ENCODE measurements around the gene GDPD2.
"Not testable (repeated sequence)": the region's sequence is repeated elsewhere in the genome, so short reads cannot be mapped to it uniquely, and the experiment has no call there.

The GDPD2 gene, protein sequence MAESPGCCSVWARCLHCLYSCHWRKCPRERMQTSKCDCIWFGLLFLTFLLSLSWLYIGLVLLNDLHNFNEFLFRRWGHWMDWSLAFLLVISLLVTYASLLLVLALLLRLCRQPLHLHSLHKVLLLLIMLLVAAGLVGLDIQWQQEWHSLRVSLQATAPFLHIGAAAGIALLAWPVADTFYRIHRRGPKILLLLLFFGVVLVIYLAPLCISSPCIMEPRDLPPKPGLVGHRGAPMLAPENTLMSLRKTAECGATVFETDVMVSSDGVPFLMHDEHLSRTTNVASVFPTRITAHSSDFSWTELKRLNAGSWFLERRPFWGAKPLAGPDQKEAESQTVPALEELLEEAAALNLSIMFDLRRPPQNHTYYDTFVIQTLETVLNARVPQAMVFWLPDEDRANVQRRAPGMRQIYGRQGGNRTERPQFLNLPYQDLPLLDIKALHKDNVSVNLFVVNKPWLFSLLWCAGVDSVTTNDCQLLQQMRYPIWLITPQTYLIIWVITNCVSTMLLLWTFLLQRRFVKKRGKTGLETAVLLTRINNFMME

DNA sequence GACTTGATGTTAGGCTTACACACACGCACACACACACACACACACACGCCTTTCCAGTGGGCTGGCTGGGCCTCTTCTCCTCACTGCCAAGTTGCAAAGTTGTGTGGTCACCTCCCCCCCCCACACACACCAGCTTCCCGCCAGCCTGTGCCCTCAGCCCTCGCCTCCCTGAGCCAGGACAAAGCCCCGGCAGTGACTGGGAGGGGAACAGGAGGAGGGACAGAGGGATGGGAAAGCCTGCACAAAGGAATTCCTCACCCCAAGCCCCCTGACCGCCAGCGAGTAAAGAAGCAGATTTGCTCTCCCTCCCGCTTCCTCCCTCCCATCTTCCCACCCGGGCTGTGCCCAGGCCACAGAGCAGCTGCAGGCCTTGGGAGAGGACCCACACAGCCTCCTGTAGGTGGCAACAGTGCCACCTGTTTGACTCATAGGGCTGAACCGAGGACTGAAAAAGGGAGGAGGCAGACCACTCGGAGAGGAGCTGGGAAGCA is at the start of gene GDPD2:
Gene GDPD2, plus strand, starts transcription at position 464 of the 491 bp plus-strand sequence. CDS start 1,671 bp downstream, outside the sequence.
- DNase-seq (ENCODE audit: low spot score) = no peak

DNA sequence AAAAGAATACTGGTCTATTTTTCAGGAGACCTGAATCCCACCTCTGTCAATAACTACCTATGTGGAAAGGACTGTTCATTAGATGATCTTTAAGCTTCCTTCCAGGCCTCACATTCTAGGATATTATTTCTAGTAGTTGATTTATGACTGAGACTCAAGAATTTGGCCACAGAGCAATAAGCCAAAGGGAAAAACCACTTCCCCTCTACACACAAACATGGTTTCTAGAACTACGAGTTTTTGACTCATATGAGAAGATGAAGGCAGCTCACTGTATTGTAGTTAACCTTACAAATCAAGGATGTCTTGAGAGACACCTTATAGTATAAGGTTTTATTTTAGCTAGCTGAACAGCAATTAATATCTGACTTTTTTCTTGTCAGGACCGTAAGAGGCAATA is 36.9 kb upstream of the GDPD2 start:
- DNase-seq (ENCODE audit: low spot score) = no peak

DNA sequence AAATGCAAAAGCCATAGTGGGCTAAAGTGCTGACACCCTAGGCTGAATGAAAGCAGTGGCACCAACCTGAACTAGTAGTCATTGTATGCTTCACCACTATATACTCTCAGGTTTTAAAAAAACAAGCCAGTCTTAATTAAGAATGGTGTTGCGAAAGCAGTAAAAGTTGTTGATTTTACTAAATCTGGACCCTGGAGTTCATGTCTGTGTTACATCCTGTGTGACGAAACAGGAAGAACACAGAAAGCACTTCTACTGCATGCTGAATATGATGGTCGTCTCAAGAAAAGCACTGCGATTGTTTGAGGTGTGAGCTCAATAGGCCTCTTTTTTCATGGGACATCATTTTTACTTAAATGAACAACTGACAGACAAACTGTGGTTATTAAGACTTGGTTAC is 24.2 kb upstream of the GDPD2 start:
- DNase-seq (ENCODE audit: low spot score) = no peak

DNA sequence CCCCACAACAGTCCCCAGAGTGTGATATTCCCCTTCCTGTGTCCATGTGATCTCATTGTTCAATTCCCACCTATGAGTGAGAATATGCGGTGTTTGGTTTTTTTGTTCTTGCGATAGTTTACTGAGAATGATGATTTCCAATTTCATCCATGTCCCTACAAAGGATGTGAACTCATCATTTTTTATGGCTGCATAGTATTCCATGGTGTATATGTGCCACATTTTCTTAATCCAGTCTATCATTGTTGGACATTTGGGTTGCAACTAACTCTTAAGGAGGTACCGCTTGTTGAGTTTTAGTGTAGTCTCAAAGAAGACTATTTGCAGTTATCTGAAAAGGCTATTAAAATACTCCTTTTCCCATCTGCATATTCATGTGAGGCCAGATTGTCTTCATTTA is 22.9 kb upstream of the GDPD2 start:
- not testable (repeated sequence) for DNase-seq (ENCODE audit: low spot score)

DNA sequence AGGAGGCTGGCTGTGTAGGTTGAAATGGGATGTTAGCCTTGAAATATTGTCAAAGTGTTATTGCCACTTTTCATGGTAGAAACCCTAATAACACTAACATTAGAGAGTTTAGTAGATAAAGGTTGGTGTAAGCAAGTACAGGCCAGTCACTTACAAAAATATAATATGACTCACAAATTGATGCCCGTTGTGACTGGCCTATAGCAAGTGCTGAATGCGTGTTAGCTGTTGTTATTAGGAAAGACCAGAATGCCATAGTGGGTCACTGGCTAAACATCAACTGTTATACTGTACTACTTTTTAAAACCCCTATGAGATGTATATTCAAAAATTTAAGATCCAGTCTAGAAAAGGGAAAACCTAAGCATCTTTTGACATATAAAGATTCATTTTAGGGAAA is 20.4 kb upstream of the GDPD2 start:
- no peak for DNase-seq (ENCODE audit: low spot score)

DNA sequence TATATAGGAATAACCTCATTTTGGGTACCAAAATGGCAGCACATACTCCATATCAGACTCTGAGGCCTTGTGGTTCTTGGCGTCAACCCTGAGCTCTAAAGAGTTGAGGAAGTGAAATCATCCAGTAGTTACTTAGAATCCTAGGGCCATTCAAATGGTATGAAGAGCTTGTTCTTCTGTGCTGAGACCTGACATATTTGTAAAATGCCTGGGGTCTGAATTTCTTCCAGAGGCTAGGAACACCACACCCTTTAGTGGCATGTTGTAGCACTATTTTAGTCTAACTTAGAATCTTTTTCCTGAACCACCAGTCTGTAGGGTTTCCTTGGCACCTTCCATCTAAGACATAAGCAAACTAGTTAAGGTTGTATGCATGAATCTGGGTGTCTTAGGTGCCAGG is 18.1 kb upstream of the GDPD2 start:
- no peak for DNase-seq (ENCODE audit: low spot score)

DNA sequence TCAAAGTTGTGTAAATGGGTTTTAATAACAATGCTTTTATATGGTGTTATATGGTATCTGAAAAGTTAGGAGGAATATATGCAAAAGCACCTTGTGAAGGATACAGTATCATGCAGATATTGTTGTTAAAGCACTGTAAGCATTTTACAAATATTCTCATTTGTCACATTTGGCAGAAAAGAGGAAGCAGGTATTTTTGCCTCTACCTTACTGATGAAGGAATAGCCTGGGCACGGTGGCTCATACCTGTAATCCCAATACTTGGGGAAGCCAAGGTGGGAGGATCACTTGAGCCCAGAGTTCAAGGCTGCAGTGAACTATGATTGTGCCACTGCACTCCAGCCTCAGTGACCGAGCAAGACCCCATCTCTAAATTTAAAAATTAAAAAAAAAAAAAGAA is 12.2 kb upstream of the GDPD2 start:
- no peak for DNase-seq (ENCODE audit: low spot score)

DNA sequence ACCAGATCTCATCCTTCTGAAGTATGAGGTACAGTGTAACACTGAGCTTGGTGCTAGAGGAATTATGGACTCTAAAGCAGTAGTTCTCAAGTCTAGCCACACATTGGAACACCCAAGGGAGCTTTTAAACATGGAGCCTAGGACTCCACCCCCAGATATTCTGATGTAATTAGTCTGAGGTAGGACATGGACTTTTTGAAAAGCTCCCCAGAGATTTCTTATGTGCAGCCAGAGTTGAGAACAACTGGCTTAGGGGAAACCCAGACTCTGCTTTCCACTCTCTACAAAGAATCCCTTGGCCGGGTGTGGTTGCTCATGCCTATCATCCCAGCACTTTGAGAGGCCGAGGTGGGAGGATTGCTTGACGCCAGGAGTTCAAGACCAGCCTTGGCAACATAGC is 11.6 kb upstream of the GDPD2 start:
- DNase-seq (ENCODE audit: low spot score) = no peak

DNA sequence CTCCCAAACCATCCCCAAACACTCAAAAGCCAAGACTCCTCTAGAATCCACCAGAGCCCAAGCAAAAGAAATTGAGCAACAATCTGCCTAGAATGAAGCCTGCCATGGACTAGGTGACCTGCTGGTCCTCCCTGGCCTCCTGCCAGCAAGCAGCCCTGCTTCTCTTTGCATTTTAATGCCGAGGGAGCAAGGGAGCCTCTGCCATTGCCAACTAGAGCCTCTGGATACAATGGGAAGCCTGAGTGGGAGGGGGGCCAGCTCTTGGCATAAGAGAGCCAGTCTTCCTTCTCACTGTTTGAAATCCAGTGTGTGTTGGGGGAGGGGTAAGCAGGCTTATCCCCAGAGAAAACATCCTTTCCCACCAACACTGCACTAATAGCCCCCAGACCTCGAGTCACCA is 1.5 kb upstream of the GDPD2 start:
- no peak for DNase-seq (ENCODE audit: low spot score)

DNA sequence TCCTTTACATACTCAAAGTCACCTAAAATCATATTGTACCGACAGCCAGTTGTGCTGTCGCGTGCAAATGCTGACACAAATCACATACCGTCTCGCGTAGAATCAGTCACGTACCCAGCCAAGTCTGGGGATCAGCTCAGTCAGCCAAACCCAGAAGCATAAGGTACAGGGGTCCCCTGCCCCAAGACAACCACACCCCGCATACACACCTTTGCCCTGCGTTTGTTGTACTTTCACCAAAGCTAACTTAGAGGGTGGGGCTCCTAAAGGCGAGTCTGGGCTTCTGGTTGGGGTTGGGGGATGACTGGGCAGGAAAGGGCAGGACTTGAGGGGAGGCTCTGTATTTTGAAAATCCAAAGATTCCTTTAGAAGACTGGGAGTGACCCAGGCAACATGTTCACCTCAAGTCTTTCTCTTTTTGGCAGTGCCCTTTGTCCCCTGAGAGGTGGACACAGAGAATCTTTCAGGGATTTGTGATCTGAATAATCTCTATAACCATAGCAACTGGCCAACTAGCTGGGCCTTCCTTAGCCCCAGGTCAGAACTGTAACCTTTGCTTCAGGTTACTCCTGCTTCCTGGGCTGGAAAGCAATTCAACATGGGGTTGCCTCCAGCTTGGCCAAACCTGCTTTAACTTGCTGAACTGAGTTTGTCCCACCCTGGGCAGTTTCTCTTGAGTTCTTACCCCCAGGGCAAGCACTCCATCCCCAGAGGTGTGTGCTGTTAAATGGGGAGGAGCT is 992 bp downstream of the GDPD2 start:
- DNase-seq (ENCODE audit: low spot score) = no peak

DNA sequence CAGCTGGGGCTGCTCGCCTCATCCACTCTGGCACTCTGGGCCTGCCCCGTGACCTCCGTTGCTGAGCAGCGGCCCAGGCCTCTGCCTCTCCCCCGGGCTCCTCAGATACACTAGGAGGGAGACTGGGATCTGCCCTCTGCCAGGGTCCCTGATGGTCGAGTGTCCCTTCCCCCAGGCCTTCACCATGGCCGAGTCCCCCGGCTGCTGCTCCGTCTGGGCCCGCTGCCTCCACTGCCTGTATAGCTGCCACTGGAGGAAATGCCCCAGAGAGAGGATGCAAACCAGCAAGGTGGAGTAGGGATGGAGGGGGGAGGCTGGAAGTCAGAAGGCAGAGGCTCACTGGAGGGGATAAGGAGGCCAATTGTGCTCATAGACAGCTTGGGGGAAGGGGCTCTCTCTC is 1.7 kb downstream of the GDPD2 start:
- no peak for DNase-seq (ENCODE audit: low spot score)

DNA sequence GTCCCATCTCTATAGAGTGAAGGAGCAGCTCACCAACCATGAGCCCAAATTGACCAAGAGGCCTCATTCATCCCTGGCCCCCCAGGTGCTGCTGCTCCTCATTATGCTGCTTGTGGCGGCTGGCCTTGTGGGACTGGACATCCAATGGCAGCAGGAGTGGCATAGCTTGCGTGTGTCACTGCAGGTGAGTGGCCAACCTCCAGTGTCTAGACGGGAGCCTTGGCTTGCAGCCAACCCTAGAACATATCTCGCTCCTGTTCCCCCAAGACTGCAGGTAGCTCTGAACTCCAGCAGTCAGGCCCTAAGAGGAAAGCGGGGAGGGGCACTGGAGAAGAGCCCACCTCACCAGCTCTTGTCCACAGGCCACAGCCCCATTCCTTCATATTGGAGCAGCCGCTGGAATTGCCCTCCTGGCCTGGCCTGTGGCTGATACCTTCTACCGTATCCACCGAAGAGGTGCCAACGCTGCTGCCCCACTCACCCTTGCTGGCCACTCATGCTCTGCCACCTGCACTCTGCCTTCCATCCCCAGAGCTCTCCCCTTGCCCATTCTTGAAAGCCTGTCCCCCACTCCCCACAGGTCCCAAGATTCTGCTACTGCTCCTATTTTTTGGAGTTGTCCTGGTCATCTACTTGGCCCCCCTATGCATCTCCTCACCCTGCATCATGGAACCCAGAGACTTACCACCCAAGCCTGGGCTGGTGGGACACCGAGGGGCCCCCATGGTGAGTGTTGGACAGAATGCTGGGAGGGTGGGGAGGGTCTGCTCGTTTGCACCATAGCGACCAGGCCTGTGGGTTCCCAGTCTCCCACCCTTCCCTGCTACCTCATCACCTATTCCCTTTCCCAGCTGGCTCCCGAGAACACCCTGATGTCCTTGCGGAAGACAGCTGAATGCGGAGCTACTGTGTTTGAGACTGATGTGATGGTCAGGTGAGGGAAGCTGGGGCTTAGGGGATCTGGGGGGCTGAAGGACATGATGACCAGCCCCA is 3.5 kb downstream of the GDPD2 start:
- no peak for DNase-seq (ENCODE audit: low spot score)

DNA sequence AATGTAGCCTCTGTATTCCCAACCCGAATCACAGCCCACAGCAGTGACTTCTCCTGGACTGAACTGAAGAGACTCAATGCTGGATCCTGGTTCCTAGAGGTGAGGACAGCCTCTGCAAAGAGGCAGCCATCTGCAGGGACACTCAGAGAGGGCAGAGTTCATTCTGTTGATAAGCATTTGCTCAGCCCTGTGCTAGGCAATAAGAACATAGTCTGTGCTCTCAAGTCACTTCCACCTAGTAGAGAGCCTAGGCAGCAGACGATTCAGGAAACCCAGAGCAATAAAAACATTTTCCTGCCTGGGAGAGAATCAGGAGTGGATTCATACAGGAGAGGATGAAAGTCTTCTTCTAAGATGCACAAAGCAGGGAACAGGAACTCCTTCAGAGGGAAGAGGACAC is 4.3 kb downstream of the GDPD2 start:
- no peak for DNase-seq (ENCODE audit: low spot score)

DNA sequence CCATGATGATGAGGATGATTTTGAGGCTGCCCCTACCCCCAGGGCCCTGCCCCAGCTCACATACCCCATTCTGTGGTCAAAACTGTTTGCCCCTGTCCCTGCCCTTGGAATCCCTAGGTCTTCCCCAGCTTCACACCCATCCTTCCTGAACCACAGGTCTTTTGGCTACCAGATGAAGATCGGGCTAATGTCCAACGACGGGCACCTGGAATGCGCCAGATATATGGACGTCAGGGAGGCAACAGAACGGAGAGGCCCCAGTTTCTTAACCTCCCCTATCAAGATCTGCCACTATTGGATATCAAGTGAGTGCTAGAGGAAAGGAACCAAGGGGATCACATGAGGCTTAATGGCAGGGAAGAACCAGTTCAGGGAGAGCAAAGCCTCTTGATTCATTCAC is 6.6 kb downstream of the GDPD2 start:
- DNase-seq (ENCODE audit: low spot score) = no peak

DNA sequence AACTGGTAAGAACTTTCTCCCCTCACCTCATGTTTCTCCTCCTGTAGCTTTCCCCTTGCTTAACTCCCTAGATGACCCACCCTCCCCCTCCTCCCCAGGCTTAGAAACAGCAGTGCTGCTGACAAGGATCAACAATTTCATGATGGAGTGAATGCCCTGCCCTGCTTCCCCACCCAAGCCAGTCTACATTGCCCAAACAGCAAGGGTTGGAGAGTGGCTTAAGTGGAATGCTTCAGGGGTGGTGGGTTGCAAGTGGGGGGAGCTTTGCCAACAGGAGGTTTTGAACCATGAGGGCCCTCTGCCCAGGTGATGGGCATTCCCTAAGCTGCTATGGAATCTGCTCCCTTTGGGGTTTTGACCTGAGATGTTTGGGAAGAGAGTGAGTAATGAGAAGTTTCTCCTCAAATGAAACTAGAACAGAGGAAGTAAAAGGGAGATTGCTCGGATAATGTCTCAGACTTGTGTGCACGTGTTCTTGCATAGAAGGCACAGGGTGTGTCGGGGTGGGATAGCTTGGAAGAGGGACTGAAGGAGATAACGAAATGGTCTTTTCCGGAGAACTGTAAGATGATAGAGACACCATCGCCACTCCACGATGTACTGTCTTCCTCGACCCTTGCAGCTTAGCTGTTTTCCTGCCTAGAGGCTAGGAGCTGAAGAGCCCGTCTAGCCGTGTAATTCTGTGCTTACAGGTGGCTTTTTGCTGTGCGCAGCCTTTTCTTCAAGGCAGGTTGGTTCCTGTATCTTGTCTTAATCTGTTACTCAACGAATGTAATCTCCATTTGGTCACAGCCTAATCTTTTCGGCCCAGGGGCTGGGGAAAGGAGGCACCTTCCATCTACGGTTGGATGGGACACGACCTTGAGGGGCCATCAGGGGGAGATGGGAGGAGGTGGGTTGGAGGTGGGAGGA is 10.1 kb downstream of the GDPD2 start:
- no peak for DNase-seq (ENCODE audit: low spot score)

DNA sequence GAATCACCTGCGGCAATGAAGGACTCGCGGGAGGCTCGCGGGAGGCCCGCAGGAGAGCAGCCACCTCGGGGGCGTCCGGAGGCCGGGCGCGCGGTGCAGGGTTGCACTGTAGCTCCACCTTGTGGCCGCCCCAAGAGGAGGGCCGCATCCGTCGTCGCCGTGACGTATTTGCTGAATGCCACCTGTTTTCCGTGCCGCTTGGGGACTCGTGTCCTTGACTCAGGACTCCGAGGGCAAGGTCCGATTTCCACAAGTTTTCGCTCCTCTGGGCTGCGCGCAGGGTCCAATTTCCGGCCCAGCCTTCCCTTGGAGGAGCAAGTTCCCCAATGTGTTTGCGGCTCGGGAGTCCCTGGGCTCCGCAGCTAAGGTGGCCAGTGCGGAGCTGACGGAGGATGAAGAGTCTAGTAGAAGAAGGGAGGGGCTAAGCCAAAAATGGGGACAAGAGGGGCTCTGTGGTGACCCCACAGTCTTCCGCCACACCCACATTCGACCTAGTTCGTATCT is 10.8 kb downstream of the GDPD2 start:
- peak; percentile 72 for DNase-seq (ENCODE audit: low spot score)

DNA sequence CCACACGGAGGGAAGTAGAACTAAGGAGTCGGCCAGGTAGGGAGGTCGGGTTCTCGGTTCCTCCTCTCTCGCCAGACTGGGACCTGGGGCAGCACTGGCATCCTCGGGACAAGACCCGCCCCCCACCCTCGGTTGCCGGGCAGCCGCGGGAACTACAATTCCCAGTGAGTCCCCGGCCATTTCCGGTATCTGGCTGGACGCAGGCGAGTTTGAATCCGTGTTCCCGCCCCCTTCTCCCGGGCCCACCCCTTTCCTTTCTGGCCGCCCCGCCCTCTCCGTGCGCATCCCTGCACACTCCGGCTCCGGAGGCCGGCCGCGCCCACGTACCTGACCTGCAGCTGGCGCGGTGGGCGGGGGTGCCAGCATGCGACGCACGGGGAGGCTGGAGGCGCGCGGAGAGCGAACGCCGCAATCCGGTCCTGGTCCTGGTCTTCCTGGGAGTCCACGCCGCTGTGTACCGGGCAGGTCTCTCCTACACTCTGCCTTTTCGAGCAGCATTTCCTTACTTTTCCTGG is 11.3 kb downstream of the GDPD2 start:
- DNase-seq (ENCODE audit: low spot score) = peak; percentile 76

DNA sequence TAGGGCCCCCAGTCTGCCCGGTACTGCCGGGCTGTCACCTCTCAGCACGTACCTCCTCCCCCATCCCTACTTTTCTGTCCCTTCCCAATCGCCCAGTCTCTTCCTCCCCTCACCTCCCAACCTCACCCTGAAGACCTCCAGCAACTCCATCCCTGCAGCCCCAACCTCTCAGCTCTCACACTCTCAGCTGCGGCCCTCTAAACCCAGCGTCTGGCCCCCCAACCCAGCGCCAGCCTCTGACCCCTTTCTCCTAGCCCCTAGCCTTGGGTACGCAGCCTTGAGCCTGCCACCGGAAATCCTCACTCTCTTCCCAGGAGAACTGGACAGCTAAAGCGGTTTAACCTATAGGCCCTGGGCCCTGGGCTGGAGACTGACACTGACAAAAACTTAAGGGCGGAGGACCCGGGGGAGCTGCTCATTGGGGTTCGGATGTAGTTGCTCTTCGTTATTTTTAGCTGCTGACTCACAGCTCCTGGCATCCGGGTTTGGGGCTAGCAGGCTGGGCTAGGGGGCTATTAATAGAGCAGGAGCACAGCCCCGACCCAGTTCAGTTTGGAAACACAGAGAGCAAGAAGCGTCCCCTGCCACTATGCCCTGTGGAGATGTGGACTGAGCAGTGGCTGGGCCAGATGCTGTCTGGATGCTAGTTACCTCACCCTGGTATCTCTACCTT is 11.9 kb downstream of the GDPD2 start:
- no peak for DNase-seq (ENCODE audit: low spot score)

DNA sequence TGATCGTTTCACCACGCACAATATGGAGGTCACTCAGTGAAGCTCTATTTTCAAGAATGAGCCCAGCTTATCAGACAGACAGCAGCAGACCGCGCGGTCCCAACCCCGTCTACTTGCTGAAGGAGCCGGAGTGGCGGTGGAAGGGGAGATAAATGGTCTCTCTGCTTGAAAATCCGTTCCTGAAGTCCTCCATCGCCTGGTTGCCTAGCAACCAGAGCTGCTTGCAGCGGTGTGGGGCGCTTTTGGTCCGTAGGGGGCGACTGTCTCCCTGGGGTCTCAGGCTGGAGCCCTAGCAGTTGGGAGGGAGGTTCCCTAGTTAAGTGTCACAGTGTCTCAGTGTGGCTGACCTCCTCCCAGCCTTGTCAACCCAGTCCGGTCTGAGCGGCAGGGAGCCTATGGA is 13.2 kb downstream of the GDPD2 start:
- DNase-seq (ENCODE audit: low spot score) = no peak

DNA sequence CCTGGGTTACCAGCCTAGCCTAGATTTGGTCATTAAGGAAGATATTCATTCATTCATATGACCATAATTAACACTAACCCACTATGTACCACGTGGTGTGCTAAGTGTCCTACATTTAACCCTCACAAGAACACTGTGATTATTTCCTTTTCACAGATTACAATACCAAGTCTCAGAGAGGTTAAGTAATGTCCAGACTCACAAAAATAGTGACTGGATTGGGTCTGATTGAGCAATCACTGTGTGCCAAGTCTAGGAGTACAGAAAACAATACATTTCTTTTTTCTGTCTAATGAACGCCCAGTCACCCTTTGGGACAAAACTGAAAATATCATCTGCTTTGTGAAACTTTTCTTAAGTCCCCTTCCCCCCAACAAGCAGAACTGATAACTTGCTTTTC is 13.9 kb downstream of the GDPD2 start:
- no peak for DNase-seq (ENCODE audit: low spot score)
